DOHH2 (cell line): ENCODE results near the gene PTPN2.

Source experiments
- H3F3A ChIP-seq: fragments of 200-600 bp; sonication (generic), shearing (Covaris generic); 2 replicates; pipeline ENCODE4 v1.6.0; 2016; ENCODE audit warnings: antibody characterized with exemption, mild to moderate bottlenecking; ENCODE audit not compliant: control insufficient read depth, insufficient read depth
- H3K27ac ChIP-seq: fragments of 200-600 bp; sonication (generic); 2 replicates; pipeline ENCODE4 v1.5.1; 2014; ENCODE audit warnings: low read depth, mild to moderate bottlenecking, low read length, moderate library complexity
- H3K27me3 ChIP-seq: fragments of 200-600 bp; sonication (generic); 2 replicates; pipeline ENCODE4 v1.6.1; 2014; ENCODE audit warnings: mild to moderate bottlenecking, low read length, mixed read lengths; ENCODE audit not compliant: control insufficient read depth
- H3K36me3 ChIP-seq: fragments of 200-600 bp; sonication (generic); 2 replicates; pipeline ENCODE4 v1.6.1; 2014; ENCODE audit warnings: mild to moderate bottlenecking, low read length, moderate library complexity, mixed read lengths; ENCODE audit not compliant: control insufficient read depth
- H3K4me1 ChIP-seq: fragments of 200-600 bp; sonication (generic); 2 replicates; pipeline ENCODE4 v1.6.1; 2014; ENCODE audit warnings: mild to moderate bottlenecking, low read length, mixed read lengths; ENCODE audit not compliant: control insufficient read depth
- H3K4me2 ChIP-seq: fragments of 200-600 bp; sonication (generic); 2 replicates; pipeline ENCODE4 v1.6.0; 2014; ENCODE audit warnings: mild to moderate bottlenecking, low read length, moderate library complexity
- H3K4me3 ChIP-seq: fragments of 200-600 bp; sonication (generic); 2 replicates; pipeline ENCODE4 v1.5.1; 2014; ENCODE audit warnings: mild to moderate bottlenecking, low read length, mixed read lengths
- H3K79me2 ChIP-seq: fragments of 200-600 bp; sonication (generic); 2 replicates; pipeline ENCODE4 v1.6.1; 2014; ENCODE audit warnings: mild to moderate bottlenecking, low read length, mixed read lengths; ENCODE audit not compliant: control insufficient read depth
- H3K9me2 ChIP-seq: fragments of 200-600 bp; sonication (generic); replicated peaks from 2 replicates; pipeline ENCODE4 v1.6.1; 2014; ENCODE audit warnings: mild to moderate bottlenecking, low read length, mixed read lengths; ENCODE audit not compliant: control insufficient read depth
- H3K9me3 ChIP-seq: fragments of 200-600 bp; sonication (generic); 2 replicates; pipeline ENCODE4 v1.6.1; 2014; ENCODE audit warnings: antibody characterized with exemption, low read length, mixed read lengths; ENCODE audit not compliant: control insufficient read depth, insufficient read depth
- H4K20me1 ChIP-seq: fragments of 200-600 bp; sonication (generic); 2 replicates; pipeline ENCODE4 v1.6.0; 2014; ENCODE audit warnings: low read depth, mild to moderate bottlenecking, antibody characterized with exemption, low read length, moderate library complexity; ENCODE audit not compliant: control insufficient read depth, insufficient read depth
- CTCF ChIP-seq: fragments of 200-600 bp; sonication (generic); IDR thresholded peaks from one replicate; pipeline ENCODE4 v1.5.1; 2014; ENCODE audit warnings: antibody characterized with exemption, mild to moderate bottlenecking, low read depth, low read length; ENCODE audit not compliant: poor library complexity, severe bottlenecking
- EZH2phosphoT487 ChIP-seq: fragments of 200-600 bp; sonication (generic); IDR thresholded peaks from 2 replicates; pipeline ENCODE4 v1.6.1; 2017; ENCODE audit warnings: borderline replicate concordance, mild to moderate bottlenecking, antibody characterized with exemption, low read length, moderate library complexity, mixed read lengths

PTPN2 gene

GRCh38 chr18:12770469-12771219, 113.4 kb downstream of the PTPN2 start:
- Histone ChIP-seq H4K20me1 (no peaks in the 10 kb centered on the region), H3K9me2 (no peaks in the 10 kb centered on the region), H3K4me2 (no peak overlapping the region), H3K9me3 (no peaks in the 10 kb centered on the region), H3K36me3 (no peaks in the 10 kb centered on the region), H3K27ac (no peak overlapping the region), H3K4me1 (no peaks in the 10 kb centered on the region), H3K4me3 (no peak overlapping the region), H3F3A (no peaks in the 10 kb centered on the region), H3K27me3 (peaks cover 9% of the 10 kb centered on the region; the same call in 1 of the 2 replicates), H3K79me2 (no peaks in the 10 kb centered on the region)
- no peak for TF ChIP-seq CTCF
- TF ChIP-seq EZH2phosphoT487: no peak

DNA sequence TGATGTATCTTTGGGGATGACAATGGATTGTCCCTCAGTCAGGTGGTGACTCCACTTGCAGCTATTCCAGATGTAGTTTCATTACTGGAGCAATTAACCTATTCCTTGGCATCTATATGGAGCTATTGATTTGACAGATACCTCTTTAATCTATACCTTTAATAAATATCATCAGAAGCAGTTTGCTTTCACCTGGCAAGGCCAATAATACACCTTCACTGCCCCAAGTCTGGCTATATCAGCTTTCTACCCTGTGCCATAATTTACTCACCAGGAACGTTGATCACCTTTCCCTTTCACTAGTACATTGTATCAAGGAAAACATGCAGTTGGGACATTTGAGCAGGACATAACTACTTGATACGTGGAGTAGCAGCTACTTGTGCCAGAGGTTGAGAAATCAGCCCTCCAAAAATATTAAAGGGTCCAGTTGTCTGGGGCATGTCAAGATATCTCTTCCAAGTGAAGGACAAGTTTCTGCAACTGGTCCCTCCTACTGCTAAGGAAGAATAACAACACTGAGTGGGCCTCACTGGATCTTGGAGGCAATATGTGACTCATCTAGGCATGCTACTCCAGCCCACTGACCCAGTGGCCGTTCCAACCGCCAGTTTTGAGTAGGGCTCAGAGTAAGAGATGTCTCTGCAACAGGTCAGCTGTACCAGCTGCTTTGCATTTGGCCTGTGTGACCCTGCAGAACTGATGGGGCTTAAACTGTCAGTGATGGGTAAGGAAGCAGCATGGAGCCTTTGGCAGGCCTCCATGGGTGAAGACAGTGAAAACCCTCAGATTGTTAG, 114.2 kb downstream of the PTPN2 start:
- no peaks in the 10 kb centered on the region for H3K36me3 ChIP-seq
- no peaks in the 10 kb centered on the region for H3K9me3 ChIP-seq
- H3K27ac ChIP-seq: no peak overlapping the region
- TF ChIP-seq EZH2phosphoT487 (no peak), CTCF (no peak)
- peaks cover 9% of the 10 kb centered on the region; the same call in 1 of the 2 replicates for H3K27me3 ChIP-seq
- no peaks in the 10 kb centered on the region for H4K20me1 ChIP-seq
- no peak overlapping the region for H3K4me3 ChIP-seq
- no peaks in the 10 kb centered on the region for H3K4me1 ChIP-seq
- H3K4me2 ChIP-seq: no peak overlapping the region
- H3F3A ChIP-seq: no peaks in the 10 kb centered on the region
- no peaks in the 10 kb centered on the region for H3K9me2 ChIP-seq
- no peaks in the 10 kb centered on the region for H3K79me2 ChIP-seq

GRCh38 chr18:12769136-12769535, 114.9 kb downstream of the PTPN2 start:
- TF ChIP-seq EZH2phosphoT487 (no peak), CTCF (no peak)
- peaks cover 9% of the 10 kb centered on the region; the same call in 1 of the 2 replicates for H3K27me3 ChIP-seq
- H3K27ac ChIP-seq: no peak overlapping the region
- no peaks in the 10 kb centered on the region for H3K79me2 ChIP-seq
- no peak overlapping the region for H3K4me3 ChIP-seq
- no peaks in the 10 kb centered on the region for H3F3A ChIP-seq
- no peaks in the 10 kb centered on the region for H3K9me2 ChIP-seq
- H3K36me3 ChIP-seq: no peaks in the 10 kb centered on the region
- no peaks in the 10 kb centered on the region for H4K20me1 ChIP-seq
- no peaks in the 10 kb centered on the region for H3K4me1 ChIP-seq
- no peaks in the 10 kb centered on the region for H3K9me3 ChIP-seq
- H3K4me2 ChIP-seq: no peak overlapping the region
